ENCODE results near the gene MAD1L1.

- TF ChIP-seq CTCF (conservative IDR thresholded peaks at IDR 0.05) (no peak), ZFX (IDR thresholded peaks at IDR 0.05) (no peak)
These were observed 434.6 kb downstream of the MAD1L1 start for GRCh38 chr7:1798191-1798590.

Measured in C4-2B (cell line).